ENCODE results near the gene EID1. TPM values are rescaled to one million over a fixed set of nuclear protein-coding genes. Genes with fewer than 3 reads are reported as not detected.

The EID1 gene
- total RNA-seq, 1 donor from 2014 or later: 30.7 TPM

- no peak for ATAC-seq
Observed at GRCh38 chr15:48913141-48913540, 35.2 kb downstream of the EID1 start.

- no peak for ATAC-seq
Observed at GRCh38 chr15:48914717-48915116, 36.8 kb downstream of the EID1 start.

- no peak for ATAC-seq
Observed at GRCh38 chr15:48915861-48916260, 37.9 kb downstream of the EID1 start.

- ATAC-seq: no peak
Observed at GRCh38 chr15:48916721-48917120, 38.8 kb downstream of the EID1 start.

GRCh38 chr15:48922046-48922445, 44.1 kb downstream of the EID1 start:
- ATAC-seq: no peak

- no peak for ATAC-seq
Observed at GRCh38 chr15:48924528-48925393, 46.8 kb downstream of the EID1 start.

- ATAC-seq: peak; percentile 38
Observed at GRCh38 chr15:48925714-48926223, 47.8 kb downstream of the EID1 start.

- ATAC-seq: no peak
Observed at GRCh38 chr15:48928877-48929538, 51.1 kb downstream of the EID1 start.

GRCh38 chr15:48929661-48930060, 51.7 kb downstream of the EID1 start:
- ATAC-seq: no peak

Other genes starting within 250 kb of the EID1 start
- 6.9 TPM for gene FBN1, start 232.4 kb upstream of the EID1 start, total RNA-seq
- gene CEP152, start 67.1 kb upstream of the EID1 start, total RNA-seq: 4.5 TPM
- gene SHC4, start 85.8 kb downstream of the EID1 start, total RNA-seq: not detected
- gene SECISBP2L, start 168.3 kb downstream of the EID1 start, total RNA-seq: 19.3 TPM

All from esophagus mucosa (tissue), 1 donor.